HepG2 (cell line): ENCODE data around the gene MED12L. TPM values are rescaled to one million over a fixed set of nuclear protein-coding genes. Genes with fewer than 3 reads are reported as not detected.

Source experiments
- ATAC-seq: fragments of 200-7000 bp; cut with Tn5 transposase; 3 replicates; pipeline ENCODE4 v1.9.1; 2020; ENCODE audit warnings: mild to moderate bottlenecking, moderate library complexity
- BruUV-seq: library from RNA; stranded (reverse); fragments of 400-500 nt; replicated peaks from 2 replicates; lab custom pipeline; 2021; lab: Mats Ljungman, UMichigan
- CTCF ChIA-PET: fragments of 300-600 bp; formaldehyde crosslinking; extraction: SDS; loops from one replicate; lab custom pipeline; 2021; ENCODE audit warnings: low total read pairs, inconsistent platforms, low intra/inter-chr PET ratio; lab: Yijun Ruan, JAX
- POLR2A ChIA-PET: fragments of 350-600 bp; sonication (Branson Sonifier 250); formaldehyde crosslinking; loops from one replicate; lab custom pipeline; 2020; ENCODE audit warnings: antibody characterized with exemption, inconsistent platforms; lab: Yijun Ruan, JAX
- DNase-seq: peaks from one replicate; pipeline ENCODE4 v3.0.0-alpha.2; 2015; ENCODE audit warnings: low spot score
- FAIRE-seq: peaks from 3 replicates; lab custom pipeline; 2011; peaks lifted over from hg19 to GRCh38; lab: Jason Lieb, UNC
- H2AFZ ChIP-seq: one replicate; pipeline ENCODE4 v1.6.1; 2011; ENCODE audit warnings: low read length, inconsistent platforms
- H3K27ac ChIP-seq: fragments of 300-600 bp; 3 replicates; pipeline ENCODE4 v1.8.0; 2011; ENCODE audit warnings: mixed run types, mild to moderate bottlenecking, mixed read lengths, low read length, inconsistent platforms; ENCODE audit not compliant: insufficient read depth; ENCODE audit errors: extremely low read length
- H3K27me3 ChIP-seq, 2 experiments: fragments of 200-600 bp in 1 of 2; 2 replicates in 1 of 2; 3 replicates in 1 of 2; pipeline versions ENCODE4 v1.6.0 to v1.8.0; 2011; ENCODE audit warnings: low read length in 2 of 2, mild to moderate bottlenecking in 2 of 2, moderate library complexity in 2 of 2, inconsistent platforms in 1 of 2; ENCODE audit not compliant: insufficient read depth in 2 of 2, control insufficient read depth in 1 of 2
- H3K36me3 ChIP-seq, 2 experiments: fragments of 200-600 bp in 1 of 2; replicated peaks in 1 of 2; 2 replicates in 1 of 2; 3 replicates in 1 of 2; pipeline versions ENCODE4 v1.5.1 to v1.8.0; 2011; ENCODE audit warnings: low read length in 2 of 2, inconsistent platforms in 1 of 2; ENCODE audit not compliant: insufficient read depth in 2 of 2, control insufficient read depth in 1 of 2
- H3K4me1 ChIP-seq: 2 replicates; pipeline ENCODE4 v1.5.1; 2012; ENCODE audit warnings: low read length, inconsistent platforms; ENCODE audit not compliant: insufficient read depth
- H3K4me2 ChIP-seq: 2 replicates; pipeline ENCODE4 v1.6.0; 2011; ENCODE audit warnings: low read depth, low read length, inconsistent platforms
- H3K4me3 ChIP-seq, 3 experiments: fragments of 200-600 bp in 1 of 3; sonication (generic), shearing (Covaris generic) in 1 of 3; replicated peaks in 1 of 3; 2 replicates each; pipeline ENCODE4 v1.5.1; 2011 to 2016; ENCODE audit warnings: low read length in 3 of 3, inconsistent platforms in 2 of 3, low read depth in 2 of 3, mild to moderate bottlenecking in 2 of 3, control low read depth in 1 of 3, mixed read lengths in 1 of 3; ENCODE audit not compliant: insufficient read depth in 1 of 3
- H3K79me2 ChIP-seq: one replicate; pipeline ENCODE4 v1.6.1; 2011; ENCODE audit warnings: low read length, inconsistent platforms; ENCODE audit not compliant: insufficient read depth
- H3K9ac ChIP-seq: 2 replicates; pipeline ENCODE4 v1.6.0; 2011; ENCODE audit warnings: mild to moderate bottlenecking, low read depth, low read length, inconsistent platforms; ENCODE audit not compliant: insufficient read depth
- H3K9me3 ChIP-seq: 2 replicates; pipeline ENCODE4 v1.5.1; 2012; ENCODE audit warnings: mild to moderate bottlenecking, low read length
- H4K20me1 ChIP-seq: 2 replicates; pipeline ENCODE4 v1.6.0; 2011; ENCODE audit warnings: inconsistent platforms, mild to moderate bottlenecking, low read length, moderate library complexity; ENCODE audit not compliant: insufficient read depth
- ETV5 ChIP-seq: IDR thresholded peaks from 2 replicates; pipeline ENCODE4 v1.6.1; 2018; ENCODE audit warnings: missing biosample characterization, missing genetic modification reagents, inconsistent platforms, borderline replicate concordance
- GATAD1 ChIP-seq: IDR thresholded peaks from 2 replicates; pipeline ENCODE4 v1.6.1; 2016; ENCODE audit warnings: missing genetic modification reagents, missing compliant biosample characterization
- GPBP1L1 ChIP-seq: sonication (generic); formaldehyde crosslinking; IDR thresholded peaks from 2 replicates; pipeline ENCODE4 v1.5.0; 2020; ENCODE audit warnings: mild to moderate bottlenecking, missing genetic modification reagents
- GTF2F1 ChIP-seq: fragments of 150-350 bp; IDR thresholded peaks from 2 replicates; pipeline ENCODE4 v1.6.1; 2014; ENCODE audit warnings: low read length
- HHEX ChIP-seq: IDR thresholded peaks from 2 replicates; pipeline ENCODE4 v1.6.1; 2016; ENCODE audit warnings: control low read depth
- KLF11 ChIP-seq: IDR thresholded peaks from 2 replicates; pipeline ENCODE4 v1.6.1; 2016; ENCODE audit warnings: missing compliant biosample characterization
- PTBP1 ChIP-seq: fragments of 200-400 bp; formaldehyde crosslinking; IDR thresholded peaks from 2 replicates; pipeline ENCODE4 v1.6.1; 2018; ENCODE audit warnings: low read length, low read depth; ENCODE audit not compliant: poor library complexity, severe bottlenecking
- RAD21 ChIP-seq: fragments of 450-650 bp; formaldehyde crosslinking; IDR thresholded peaks from 2 replicates; pipeline ENCODE4 v1.5.0; 2020; ENCODE audit warnings: mild to moderate bottlenecking
- REL ChIP-seq: sonication (generic); formaldehyde crosslinking; conservative IDR thresholded peaks from 2 replicates; pipeline ENCODE4 v1.8.0; 2022; ENCODE audit warnings: mild to moderate bottlenecking, missing genetic modification reagents, moderate library complexity
- SKI ChIP-seq: fragments of 450-650 bp; IDR thresholded peaks from one replicate; pipeline ENCODE4 v1.6.1; 2018; ENCODE audit warnings: mild to moderate bottlenecking; ENCODE audit not compliant: partially characterized antibody
- SPEN ChIP-seq: sonication (generic); formaldehyde crosslinking; IDR thresholded peaks from 2 replicates; pipeline ENCODE4 v1.5.1; 2020; ENCODE audit warnings: low read depth, mild to moderate bottlenecking, missing genetic modification reagents
- SSRP1 ChIP-seq: IDR thresholded peaks from 2 replicates; pipeline ENCODE4 v1.6.1; 2016; ENCODE audit warnings: control low read depth
- STAT6 ChIP-seq: sonication (generic); formaldehyde crosslinking; IDR thresholded peaks from 2 replicates; pipeline ENCODE4 v1.4.0; 2020; ENCODE audit warnings: missing genetic modification reagents, mild to moderate bottlenecking, borderline replicate concordance
- TEAD2 ChIP-seq: sonication (generic); formaldehyde crosslinking; IDR thresholded peaks from 2 replicates; pipeline ENCODE4 v1.9.0; 2021; ENCODE audit warnings: missing genetic modification reagents
- ZBTB7A ChIP-seq: sonication (generic); formaldehyde crosslinking; IDR thresholded peaks from 2 replicates; pipeline ENCODE4 v1.8.0; 2022; ENCODE audit warnings: mild to moderate bottlenecking, missing genetic modification reagents
- ZNF44 ChIP-seq: sonication (generic); formaldehyde crosslinking; IDR thresholded peaks from 2 replicates; pipeline ENCODE4 v1.5.1; 2020; ENCODE audit warnings: mild to moderate bottlenecking, missing genetic modification reagents
- ZNF576 ChIP-seq: sonication (generic); formaldehyde crosslinking; IDR thresholded peaks from 2 replicates; pipeline ENCODE4 v1.4.0; 2020; ENCODE audit warnings: mild to moderate bottlenecking, missing genetic modification reagents
- ZNF746 ChIP-seq: sonication (generic); formaldehyde crosslinking; IDR thresholded peaks from 2 replicates; pipeline ENCODE4 v1.8.0; 2022; ENCODE audit warnings: mild to moderate bottlenecking, missing genetic modification reagents
- ZSCAN21 ChIP-seq: sonication (generic); formaldehyde crosslinking; IDR thresholded peaks from 2 replicates; pipeline ENCODE4 v1.8.0; 2022; ENCODE audit warnings: mild to moderate bottlenecking, missing genetic modification reagents, moderate library complexity, borderline replicate concordance
- WGBS: methylation state at CpG from one replicate; pipeline ENCODE4 v1.1.6; 2017; ENCODE audit warnings: low lambda C conversion rate; 5-methylcytosine and 5-hydroxymethylcytosine counted together
- in situ Hi-C: cut with HindIII; loops from 2 replicates; pipeline ENCODE4 v1.10.0; 2017; ENCODE audit warnings: low pct_unique_long_range_greater_than_20kb; ENCODE audit not compliant: extremely low pct_ligation_motif_present
- intact Hi-C: fragments of 100-400 bp; cut with micrococcal nuclease; formaldehyde crosslinking; loops from one replicate; pipeline ENCODE4 v1.10.0; 2022; ENCODE audit not compliant: unreplicated experiment
- polyA plus RNA-seq, 8 experiments: library from polyadenylated mRNA; depleted of rRNA in 3 of 8; stranded (reverse) in 7 of 8; unstranded in 1 of 8; fragments of >200 nt; fragmentation: Illumina TruSeq in 4 of 8; extraction: Trizol in 4 of 8; gene quantifications; 2 replicates each; pipeline versions ENCODE4 v1.2.1 to v1.2.3, GENCODE V29; 2011 to 2016; ENCODE audit warnings: low read depth in 4 of 8, missing spikeins in 1 of 8, mixed read lengths in 1 of 8; ENCODE audit not compliant: insufficient read depth in 1 of 8
- total RNA-seq, 5 experiments: library from RNA; depleted of rRNA; stranded (reverse); fragments of >200 nt; fragmentation: Illumina TruSeq; extraction: Trizol; gene quantifications; 2 replicates each; pipeline ENCODE4 v1.2.3, GENCODE V29; 2016; ENCODE audit warnings: low read depth in 1 of 5

The MED12L gene
- total and polyA plus RNA-seq, 2 of the 13 experiments (the other 11 are each of a cell fraction or from before 2014, with no cell fraction given), result 0.07 to 0.64 TPM

GRCh38 chr3:151219056-151219455 lies 133.6 kb downstream of the MED12L start:
- no peak overlapping the region for H3K4me3 ChIP-seq
- H3K27me3 ChIP-seq, result no peaks in the 10 kb centered on the region
- in situ Hi-C loops, result loop anchor here (25.0 kb wide), 1 partner anchor 568 kb away; no protein-coding TSS in a partner anchor
- no peaks in the 10 kb centered on the region for H4K20me1 ChIP-seq
- H3K79me2 ChIP-seq, result no peaks in the 10 kb centered on the region
- no peak overlapping the region for H3K27ac ChIP-seq
- H3K36me3 ChIP-seq, result no peaks in the 10 kb centered on the region
- DNase-seq, result no peak
- ChIA-PET CTCF (no interaction called here), POLR2A (no interaction called here)
- ATAC-seq, result no peak
- no TSS peak for BruUV-seq
- intact Hi-C loops, result no loop called here
- no peak overlapping the region for H2AFZ ChIP-seq
- TF ChIP-seq TEAD2 (CRISPR knock-in tag), result no peak
- no peak for TF ChIP-seq GPBP1L1
- no peak for TF ChIP-seq SKI
- no peak for TF ChIP-seq SPEN
- no peak for TF ChIP-seq STAT6
- TF ChIP-seq HHEX (CRISPR knock-in tag), result no peak
- TF ChIP-seq ZBTB7A (CRISPR knock-in tag), result no peak
- TF ChIP-seq GTF2F1, result no peak
- TF ChIP-seq ZNF44 (CRISPR knock-in tag), result no peak
- no peak for TF ChIP-seq KLF11 (CRISPR knock-in tag)
- no peak for TF ChIP-seq GATAD1
- TF ChIP-seq SSRP1 (CRISPR knock-in tag), result no peak
- no peak for TF ChIP-seq ZSCAN21 (CRISPR knock-in tag)
- no peak for TF ChIP-seq RAD21
- TF ChIP-seq PTBP1, result no peak
- no peak for TF ChIP-seq ZNF576 (CRISPR knock-in tag)
- TF ChIP-seq ETV5 (CRISPR knock-in tag), result no peak
- no peak for TF ChIP-seq ZNF746 (CRISPR knock-in tag)
- no peak for TF ChIP-seq REL (CRISPR knock-in tag)
- no peak overlapping the region for H3K9ac ChIP-seq
- H3K9me3 ChIP-seq, result peaks cover 6% of the 10 kb centered on the region; the same call in 1 of the 2 replicates
- FAIRE-seq, result no peak
- no peak overlapping the region for H3K4me2 ChIP-seq
- 67% methylated on average over 1 of the region's 1 CpG for WGBS
- peaks cover 7% of the 10 kb centered on the region; the same call in 1 of the 2 replicates for H3K4me1 ChIP-seq
